ENCODE data around the gene VIT. TPM values are rescaled to one million over a fixed set of nuclear protein-coding genes. Genes with fewer than 3 reads are reported as not detected.

The VIT gene
- total RNA-seq, 6 experiments from 2014 or later: 3.7 to 11.6 (median 9.7) TPM

DNA sequence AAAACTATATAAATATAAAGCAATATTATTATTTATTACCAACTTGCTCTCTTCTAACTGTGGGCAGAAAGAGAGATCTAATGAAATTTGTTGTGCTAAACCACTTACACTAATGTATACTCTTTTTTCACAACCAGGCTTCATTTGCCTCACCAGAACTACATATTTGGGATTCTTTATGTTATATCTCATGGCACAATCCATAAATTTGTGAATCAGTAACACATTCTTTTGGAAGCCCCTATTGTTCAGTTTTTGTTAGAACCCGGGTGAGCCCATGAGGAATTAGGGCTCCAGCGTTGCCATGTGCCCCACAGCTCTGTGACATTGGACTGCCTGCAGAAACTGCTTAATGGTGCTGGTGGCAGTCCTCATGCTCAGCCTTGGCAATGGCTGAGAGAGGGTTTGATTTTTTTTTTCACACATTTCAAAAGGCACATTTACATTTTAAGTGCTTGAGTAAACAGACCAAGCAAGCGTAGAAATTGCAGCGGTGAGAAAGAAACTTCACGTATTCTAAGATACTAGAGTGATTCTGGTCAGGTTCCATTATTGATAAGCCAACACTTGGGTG lies 15.3 kb downstream of the VIT start:
- H3K27me3 Mint-ChIP-seq (ENCODE audit: insufficient read depth): peaks cover 4% of the 10 kb centered on the region
- peaks cover 11% of the 10 kb centered on the region for H3K9me3 Mint-ChIP-seq
- no peak overlapping the region for H3K4me3 Mint-ChIP-seq
- peaks cover 50% of the 10 kb centered on the region for H3K4me1 Mint-ChIP-seq (ENCODE audit: low read depth)
- TF ChIP-seq, protein P1, sequence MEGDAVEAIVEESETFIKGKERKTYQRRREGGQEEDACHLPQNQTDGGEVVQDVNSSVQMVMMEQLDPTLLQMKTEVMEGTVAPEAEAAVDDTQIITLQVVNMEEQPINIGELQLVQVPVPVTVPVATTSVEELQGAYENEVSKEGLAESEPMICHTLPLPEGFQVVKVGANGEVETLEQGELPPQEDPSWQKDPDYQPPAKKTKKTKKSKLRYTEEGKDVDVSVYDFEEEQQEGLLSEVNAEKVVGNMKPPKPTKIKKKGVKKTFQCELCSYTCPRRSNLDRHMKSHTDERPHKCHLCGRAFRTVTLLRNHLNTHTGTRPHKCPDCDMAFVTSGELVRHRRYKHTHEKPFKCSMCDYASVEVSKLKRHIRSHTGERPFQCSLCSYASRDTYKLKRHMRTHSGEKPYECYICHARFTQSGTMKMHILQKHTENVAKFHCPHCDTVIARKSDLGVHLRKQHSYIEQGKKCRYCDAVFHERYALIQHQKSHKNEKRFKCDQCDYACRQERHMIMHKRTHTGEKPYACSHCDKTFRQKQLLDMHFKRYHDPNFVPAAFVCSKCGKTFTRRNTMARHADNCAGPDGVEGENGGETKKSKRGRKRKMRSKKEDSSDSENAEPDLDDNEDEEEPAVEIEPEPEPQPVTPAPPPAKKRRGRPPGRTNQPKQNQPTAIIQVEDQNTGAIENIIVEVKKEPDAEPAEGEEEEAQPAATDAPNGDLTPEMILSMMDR (IDR thresholded peaks at IDR 0.05): no peak
- no peak for DNase-seq
- H3K27ac Mint-ChIP-seq: no peak overlapping the region
- peaks cover 22% of the 10 kb centered on the region for H3K36me3 Mint-ChIP-seq (ENCODE audit: low read depth)

DNA sequence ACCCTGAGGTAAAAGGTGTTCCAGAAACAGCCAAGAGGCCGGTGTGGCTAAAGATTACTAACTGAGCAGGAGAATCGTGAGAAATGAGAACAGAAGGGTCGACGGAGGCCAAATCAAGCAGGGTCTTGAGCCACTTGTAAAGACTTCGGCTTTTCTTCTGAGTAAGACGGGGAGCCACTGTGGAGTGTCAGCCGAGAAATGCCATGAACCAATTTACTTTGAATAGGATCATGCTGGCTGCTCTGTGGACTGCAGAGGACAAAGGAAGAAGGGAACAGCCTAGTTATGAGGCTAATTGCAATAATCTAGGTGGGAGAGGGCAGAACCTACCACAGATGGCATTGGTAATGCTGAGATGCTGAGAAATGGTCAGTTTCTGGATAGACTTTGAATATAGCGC lies 16.8 kb downstream of the VIT start:
- peaks cover 35% of the 10 kb centered on the region for H3K4me1 Mint-ChIP-seq (ENCODE audit: low read depth)
- peaks cover 4% of the 10 kb centered on the region for H3K27me3 Mint-ChIP-seq (ENCODE audit: insufficient read depth)
- peaks cover 11% of the 10 kb centered on the region for H3K9me3 Mint-ChIP-seq
- no peak overlapping the region for H3K4me3 Mint-ChIP-seq
- no peak overlapping the region for H3K27ac Mint-ChIP-seq
- no peak for DNase-seq
- TF ChIP-seq, protein P1 (IDR thresholded peaks at IDR 0.05): no peak
- peaks cover 22% of the 10 kb centered on the region for H3K36me3 Mint-ChIP-seq (ENCODE audit: low read depth)

DNA sequence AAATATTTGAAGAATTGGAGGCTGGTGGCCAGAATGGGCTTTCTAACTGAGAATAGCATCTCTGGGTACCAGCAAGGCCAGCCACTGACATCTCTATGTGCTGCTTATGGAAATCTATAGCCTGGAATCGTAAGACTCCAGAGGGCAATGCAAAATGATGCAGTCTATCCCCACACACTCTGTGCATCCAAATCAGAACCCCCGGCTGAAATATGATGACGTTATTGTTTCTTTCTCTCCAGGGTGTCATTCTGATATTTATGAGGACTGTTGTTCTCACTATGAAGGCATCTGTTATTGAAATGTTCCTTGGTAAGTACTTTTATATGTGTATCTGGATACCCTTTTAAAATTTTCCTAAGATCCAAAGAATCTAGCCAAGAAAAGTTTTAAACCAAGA lies 19.6 kb downstream of the VIT start:
- Mint-ChIP-seq H3K4me3 (no peak overlapping the region), H3K27me3 (ENCODE audit: insufficient read depth) (peaks cover 4% of the 10 kb centered on the region), H3K4me1 (ENCODE audit: low read depth) (peaks cover 13% of the 10 kb centered on the region), H3K9me3 (peaks cover 12% of the 10 kb centered on the region), H3K27ac (no peak overlapping the region), H3K36me3 (ENCODE audit: low read depth) (peaks cover 23% of the 10 kb centered on the region)
- DNase-seq: no peak
- TF ChIP-seq, protein P1 (IDR thresholded peaks at IDR 0.05): no peak

DNA sequence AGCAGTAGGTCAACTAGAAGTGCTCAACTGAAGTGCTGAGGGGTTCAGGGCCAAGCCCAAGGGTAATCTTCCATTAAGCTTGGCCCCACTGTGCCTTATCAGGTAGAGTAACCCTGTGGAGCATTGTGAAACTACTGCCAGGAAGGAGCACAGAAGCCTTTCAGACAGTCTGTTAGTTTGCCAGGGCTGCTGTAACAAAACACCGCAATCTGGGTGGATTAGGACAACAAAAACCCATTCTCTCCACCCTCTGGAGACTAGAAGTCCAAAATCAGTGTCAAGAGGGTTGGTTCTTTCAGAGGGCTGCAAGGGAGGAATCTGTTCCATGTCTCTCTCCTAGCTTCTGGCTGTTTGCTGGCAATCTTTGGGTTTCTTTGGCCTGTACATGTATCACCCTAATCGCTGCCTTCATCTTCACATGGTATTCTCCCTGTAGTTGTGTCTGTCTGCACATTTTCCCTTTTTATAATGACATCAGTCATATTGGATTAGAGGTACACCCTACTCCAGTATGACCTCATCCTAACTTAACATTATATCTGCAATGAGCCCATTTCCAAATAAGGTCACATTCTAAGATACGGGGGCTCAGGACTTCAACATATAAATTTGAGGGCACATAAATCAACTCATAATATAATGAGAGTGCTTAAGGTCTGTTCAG lies 21.2 kb downstream of the VIT start:
- no peaks in the 10 kb centered on the region for H3K4me1 Mint-ChIP-seq (ENCODE audit: low read depth)
- H3K4me3 Mint-ChIP-seq: no peak overlapping the region
- DNase-seq: no peak
- peaks cover 10% of the 10 kb centered on the region for H3K9me3 Mint-ChIP-seq
- H3K36me3 Mint-ChIP-seq (ENCODE audit: low read depth): peaks cover 16% of the 10 kb centered on the region
- TF ChIP-seq, protein P1 (IDR thresholded peaks at IDR 0.05): no peak
- no peak overlapping the region for H3K27ac Mint-ChIP-seq
- H3K27me3 Mint-ChIP-seq (ENCODE audit: insufficient read depth): peaks cover 4% of the 10 kb centered on the region

DNA sequence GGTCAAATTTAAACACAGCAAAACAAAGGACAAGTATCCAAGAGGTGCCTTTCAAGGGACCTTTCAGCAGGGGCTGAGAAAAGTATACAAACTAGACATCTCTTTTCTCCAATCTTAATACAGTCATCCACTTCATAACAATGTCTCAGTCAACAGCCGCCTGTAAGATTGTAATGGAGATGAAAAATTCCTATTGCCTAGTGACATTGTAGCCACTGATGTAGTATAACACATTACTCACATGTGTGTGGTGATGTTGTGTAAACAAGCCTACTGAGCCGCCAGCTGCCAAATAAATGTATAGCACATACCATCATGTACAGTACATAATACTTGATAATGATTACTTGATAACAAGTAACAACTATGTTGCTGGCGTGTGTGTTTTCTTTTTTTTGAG lies 31.0 kb downstream of the VIT start:
- Mint-ChIP-seq H3K4me1 (ENCODE audit: low read depth) (peaks cover 35% of the 10 kb centered on the region), H3K27ac (no peak overlapping the region), H3K36me3 (ENCODE audit: low read depth) (peaks cover 5% of the 10 kb centered on the region; the same call in 1 of the 2 replicates), H3K4me3 (no peak overlapping the region), H3K9me3 (no peaks in the 10 kb centered on the region), H3K27me3 (ENCODE audit: insufficient read depth) (no peaks in the 10 kb centered on the region)
- TF ChIP-seq, protein P1 (IDR thresholded peaks at IDR 0.05): no peak
- DNase-seq: no peak

All from HFFc6 (cell line).